H1 (cell line): ENCODE data around the gene GAPT. TPM values are rescaled to one million over a fixed set of nuclear protein-coding genes. Genes with fewer than 3 reads are reported as not detected.

Experiments used
- CTCF ChIA-PET: fragments of 300-600 bp; sonication (Branson Sonifier 250); formaldehyde crosslinking; loops from one replicate; lab custom pipeline; 2021; ENCODE audit not compliant: partially characterized antibody; lab: Charles Lee
- POLR2A ChIA-PET: fragments of 300-600 bp; sonication (Branson Sonifier 250); formaldehyde crosslinking; loops from one replicate; lab custom pipeline; 2021; ENCODE audit warnings: inconsistent platforms; ENCODE audit not compliant: partially characterized antibody; lab: Charles Lee
- DNase-seq, 2 experiments: peaks; one replicate each; pipeline versions ENCODE4 v3.0.0 to v3.0.0-alpha.2; 2010 to 2022; ENCODE audit warnings: low spot score in 2 of 2, low read depth in 1 of 2, mixed read lengths in 1 of 2
- FAIRE-seq: peaks from 2 replicates; lab custom pipeline; 2011; peaks lifted over from hg19 to GRCh38; lab: Jason Lieb, UNC
- H2AFZ ChIP-seq: 2 replicates; pipeline ENCODE4 v1.8.1; 2012; ENCODE audit warnings: low read length, inconsistent platforms
- H2AK5ac ChIP-seq: 2 replicates; pipeline ENCODE4 v1.6.1; 2013; ENCODE audit warnings: low read depth, low read length
- H2BK120ac ChIP-seq: replicated peaks from 2 replicates; pipeline ENCODE3; 2013; ENCODE audit warnings: low read depth, low read length, inconsistent platforms
- H2BK12ac ChIP-seq: 2 replicates; pipeline ENCODE4 v1.6.1; 2013; ENCODE audit warnings: low read depth, low read length
- H2BK15ac ChIP-seq: 2 replicates; pipeline ENCODE4 v1.6.1; 2013; ENCODE audit warnings: low read length
- H2BK20ac ChIP-seq: 2 replicates; pipeline ENCODE4 v1.6.1; 2013; ENCODE audit warnings: low read length
- H2BK5ac ChIP-seq: 2 replicates; pipeline ENCODE4 v1.6.1; 2013; ENCODE audit warnings: low read depth, low read length
- H3K14ac ChIP-seq: 2 replicates; pipeline ENCODE4 v1.6.1; 2013; ENCODE audit warnings: inconsistent platforms; ENCODE audit not compliant: insufficient read length
- H3K18ac ChIP-seq: 2 replicates; pipeline ENCODE4 v1.6.1; 2013; ENCODE audit warnings: low read length; ENCODE audit errors: extremely low read depth
- H3K23ac ChIP-seq: 2 replicates; pipeline ENCODE4 v1.6.1; 2013; ENCODE audit warnings: inconsistent platforms; ENCODE audit not compliant: insufficient read length
- H3K23me2 ChIP-seq: 2 replicates; pipeline ENCODE4 v1.6.1; 2013; ENCODE audit warnings: low read depth, low read length
- H3K27ac ChIP-seq: 2 replicates; pipeline ENCODE4 v1.6.1; 2011; ENCODE audit warnings: low read depth, low read length, inconsistent platforms
- H3K27me3 ChIP-seq, 4 experiments: replicated peaks in 1 of 4; 1 replicate in 1 of 4; 2 replicates in 3 of 4; pipeline versions ENCODE4 v1.6.1 to v1.8.1; 2011 to 2013; ENCODE audit warnings: low read length in 3 of 4, mild to moderate bottlenecking in 3 of 4, inconsistent platforms in 2 of 4, mixed read lengths in 2 of 4, moderate library complexity in 1 of 4; ENCODE audit not compliant: control insufficient read depth in 3 of 4, insufficient read depth in 3 of 4; ENCODE audit errors: extremely low read depth in 1 of 4
- H3K36me3 ChIP-seq, 4 experiments: 2 replicates each; pipeline versions ENCODE4 v1.6.1 to v1.8.1; 2011 to 2013; ENCODE audit warnings: mild to moderate bottlenecking in 4 of 4, low read length in 3 of 4, moderate library complexity in 2 of 4, control low read depth in 1 of 4, inconsistent platforms in 1 of 4; ENCODE audit not compliant: insufficient read depth in 4 of 4, control insufficient read depth in 2 of 4
- H3K4ac ChIP-seq: replicated peaks from 2 replicates; pipeline ENCODE3; 2013; ENCODE audit warnings: low read length, low read depth, mixed read lengths, inconsistent platforms; ENCODE audit not compliant: insufficient read length
- H3K4me1 ChIP-seq, 4 experiments: replicated peaks in 1 of 4; 1 replicate in 1 of 4; 2 replicates in 3 of 4; pipeline versions ENCODE4 v1.6.1 to v1.8.1; 2011 to 2013; ENCODE audit warnings: low read length in 3 of 4, inconsistent platforms in 2 of 4, mixed read lengths in 1 of 4; ENCODE audit not compliant: insufficient read depth in 4 of 4, control insufficient read depth in 3 of 4
- H3K4me2 ChIP-seq, 2 experiments: 2 replicates each; pipeline versions ENCODE4 v1.6.1 to v1.8.1; 2011 to 2013; ENCODE audit warnings: low read depth in 2 of 2, low read length in 2 of 2, control low read depth in 1 of 2, inconsistent platforms in 1 of 2, mild to moderate bottlenecking in 1 of 2; ENCODE audit not compliant: insufficient read depth in 1 of 2
- H3K4me3 ChIP-seq, 4 experiments: fragments of 200-600, 300-600 bp in 1 of 4; sonication (generic), shearing (Covaris generic), sonication (Bioruptor Twin) in 1 of 4; 2 replicates each; pipeline versions ENCODE4 v1.5.1 to v1.8.1; 2011 to 2016; ENCODE audit warnings: low read length in 4 of 4, low read depth in 3 of 4, control low read depth in 2 of 4, inconsistent platforms in 2 of 4, mild to moderate bottlenecking in 2 of 4, mixed read lengths in 1 of 4, moderate library complexity in 1 of 4; ENCODE audit not compliant: insufficient read depth in 2 of 4; ENCODE audit errors: extremely low read depth in 1 of 4
- H3K56ac ChIP-seq: replicated peaks from 2 replicates; pipeline ENCODE3; 2013; ENCODE audit warnings: low read depth, mild to moderate bottlenecking, mixed read lengths, low read length, inconsistent platforms; ENCODE audit not compliant: insufficient read length
- H3K79me1 ChIP-seq: 2 replicates; pipeline ENCODE4 v1.6.1; 2013; ENCODE audit warnings: low read depth, low read length, control low read depth
- H3K79me2 ChIP-seq, 2 experiments: 2 replicates each; pipeline versions ENCODE4 v1.6.1 to v1.8.1; 2012 to 2013; ENCODE audit warnings: low read length in 2 of 2, mild to moderate bottlenecking in 2 of 2, inconsistent platforms in 1 of 2; ENCODE audit not compliant: insufficient read depth in 2 of 2, control insufficient read depth in 1 of 2
- H3K9ac ChIP-seq, 4 experiments: replicated peaks in 1 of 4; 1 replicate in 1 of 4; 2 replicates in 3 of 4; pipeline versions ENCODE4 v1.6.1 to v1.8.1; 2011 to 2013; ENCODE audit warnings: low read depth in 3 of 4, low read length in 3 of 4, control low read depth in 2 of 4, mild to moderate bottlenecking in 2 of 4, moderate library complexity in 2 of 4, inconsistent platforms in 1 of 4; ENCODE audit errors: extremely low read depth in 1 of 4
- H3K9me3 ChIP-seq, 2 experiments: 2 replicates each; pipeline versions ENCODE4 v1.6.1 to v1.8.1; 2012 to 2013; ENCODE audit warnings: mild to moderate bottlenecking in 2 of 2, moderate library complexity in 2 of 2, control low read depth in 1 of 2, inconsistent platforms in 1 of 2, low read depth in 1 of 2, low read length in 1 of 2, mixed read lengths in 1 of 2; ENCODE audit not compliant: insufficient read depth in 2 of 2
- H4K20me1 ChIP-seq, 2 experiments: replicated peaks in 1 of 2; 2 replicates each; pipeline versions ENCODE3 to v1.8.1; 2011 to 2013; ENCODE audit warnings: inconsistent platforms in 2 of 2, low read length in 2 of 2, mild to moderate bottlenecking in 1 of 2; ENCODE audit not compliant: insufficient read depth in 2 of 2, control insufficient read depth in 1 of 2
- H4K5ac ChIP-seq: 2 replicates; pipeline ENCODE4 v1.6.1; 2013; ENCODE audit warnings: low read length, low read depth, mixed read lengths, inconsistent platforms; ENCODE audit not compliant: insufficient read length
- H4K8ac ChIP-seq: 2 replicates; pipeline ENCODE4 v1.8.0; 2013; ENCODE audit warnings: mild to moderate bottlenecking, moderate library complexity, low read length, inconsistent platforms; ENCODE audit not compliant: insufficient read depth; ENCODE audit errors: extremely low read depth
- H4K91ac ChIP-seq: replicated peaks from 2 replicates; pipeline ENCODE3; 2013; ENCODE audit warnings: low read length, mixed read lengths, inconsistent platforms; ENCODE audit not compliant: insufficient read length
- ATF3 ChIP-seq: IDR thresholded peaks from 2 replicates; pipeline ENCODE4 v1.6.1; 2011; ENCODE audit warnings: low read depth, mild to moderate bottlenecking, low read length; ENCODE audit not compliant: insufficient read depth
- CBX8 ChIP-seq: fragments of 300-800, 300-1000 bp; sonication (generic); IDR thresholded peaks from 2 replicates; pipeline ENCODE4 v1.7.1; 2016; ENCODE audit warnings: low read depth, low read length, borderline replicate concordance
- CREB1 ChIP-seq: IDR thresholded peaks from 2 replicates; pipeline ENCODE4 v1.6.1; 2012; ENCODE audit warnings: inconsistent platforms
- E2F6 ChIP-seq: IDR thresholded peaks from 2 replicates; pipeline ENCODE4 v1.6.1; 2012; ENCODE audit warnings: inconsistent platforms
- HDAC6 ChIP-seq: IDR thresholded peaks from one replicate; pipeline ENCODE4 v1.7.1; 2012; ENCODE audit warnings: low read depth, mild to moderate bottlenecking, inconsistent platforms, low read length, moderate library complexity
- JUND ChIP-seq: IDR thresholded peaks from 2 replicates; pipeline ENCODE4 v1.6.1; 2011; ENCODE audit warnings: mild to moderate bottlenecking, improper control_type of control experiment, low read length
- KDM1A ChIP-seq: fragments of 200-600, 300-600 bp; sonication (generic); IDR thresholded peaks from 2 replicates; pipeline ENCODE4 v1.7.1; 2016; ENCODE audit warnings: mild to moderate bottlenecking, low read length, borderline replicate concordance
- KDM4A ChIP-seq: IDR thresholded peaks from one replicate; pipeline ENCODE4 v1.7.1; 2012; ENCODE audit warnings: low read depth, mild to moderate bottlenecking, moderate library complexity, low read length, inconsistent platforms; ENCODE audit not compliant: severe bottlenecking
- POLR2A ChIP-seq, 2 experiments: IDR thresholded peaks; 1 replicate in 1 of 2; 2 replicates in 1 of 2; pipeline ENCODE4 v1.6.1; 2011; ENCODE audit warnings: low read depth in 2 of 2, low read length in 2 of 2, mild to moderate bottlenecking in 2 of 2; ENCODE audit errors: control extremely low read depth in 1 of 2
- RBBP5 ChIP-seq: IDR thresholded peaks from 2 replicates; pipeline ENCODE4 v1.7.1; 2012; ENCODE audit warnings: low read depth, mild to moderate bottlenecking, inconsistent platforms, low read length, moderate library complexity, borderline replicate concordance
- SP1 ChIP-seq: IDR thresholded peaks from 2 replicates; pipeline ENCODE4 v1.6.1; 2011; ENCODE audit warnings: low read depth, low read length
- SP2 ChIP-seq: IDR thresholded peaks from 2 replicates; pipeline ENCODE4 v1.6.1; 2012; ENCODE audit warnings: mild to moderate bottlenecking, low read length, inconsistent platforms
- TAF1 ChIP-seq: IDR thresholded peaks from 2 replicates; pipeline ENCODE4 v1.6.1; 2011; ENCODE audit warnings: mild to moderate bottlenecking, low read depth, low read length
- TAF7 ChIP-seq: optimal IDR thresholded peaks from 2 replicates; pipeline ENCODE3; 2011; ENCODE audit warnings: low read depth, mild to moderate bottlenecking, inconsistent platforms, low read length, moderate library complexity, borderline replicate concordance
- WGBS, 2 experiments: shearing (Covaris generic) in 1 of 2; methylation state at CpG; one replicate each; pipeline versions ENCODE4 v1.1.6 to v1.1.7; 2013 to 2015; ENCODE audit warnings: low lambda C conversion rate in 2 of 2, mixed read lengths in 2 of 2, inconsistent platforms in 1 of 2, low coverage in 1 of 2, missing lambda C conversion rate in 1 of 2; ENCODE audit not compliant: insufficient replicate concordance in 2 of 2, insufficient coverage in 1 of 2, insufficient read length in 1 of 2; ENCODE audit errors: extremely low coverage in 1 of 2, missing lambda C conversion rate in 1 of 2; 5-methylcytosine and 5-hydroxymethylcytosine counted together
- polyA plus RNA-seq, 7 experiments: library from polyadenylated mRNA; depleted of rRNA in 3 of 7; stranded (reverse) in 5 of 7; unstranded in 2 of 7; fragments of >200 nt in 5 of 7; fragments of 200-250 nt in 2 of 7; gene quantifications; 1 replicate in 5 of 7; 2 replicates in 1 of 7; 4 replicates in 1 of 7; pipeline versions ENCODE4 v1.2.1 to v1.2.3, GENCODE V29; 2011 to 2013; ENCODE audit warnings: missing spikeins in 2 of 7, mixed read lengths in 2 of 7
- total RNA-seq: library from RNA; stranded (reverse); fragmentation: NEBNext Ultra II Directional; extraction: Animal tissue kit (Norgen Biotek cat#: 25700); gene quantifications from 2 replicates; pipeline ENCODE4 v1.2.1, GENCODE V29; 2021

Gene GAPT
- total and polyA plus RNA-seq, 2 of the 8 experiments (the other 6 are each of a cell fraction or from before 2014, with no cell fraction given): not detected

DNA sequence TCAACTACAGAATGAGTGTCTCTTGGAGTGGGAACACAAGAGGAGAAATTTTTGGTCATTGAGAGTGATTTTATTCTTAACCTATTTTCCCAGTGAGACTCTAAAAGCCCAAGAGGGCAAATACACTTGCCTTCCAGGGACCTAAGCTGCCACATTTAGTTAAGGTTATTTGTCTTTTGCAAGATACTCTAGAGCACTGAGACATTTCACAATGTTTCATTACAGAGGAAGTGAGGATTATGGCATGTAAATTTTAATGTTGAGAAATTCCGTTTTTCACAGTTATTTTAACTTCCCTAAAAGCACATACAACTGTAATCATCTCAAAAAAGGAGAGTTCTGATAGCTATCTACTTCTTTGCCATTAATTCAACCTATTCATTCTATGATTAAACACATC is 53.0 kb downstream of the GAPT start:
- no peak for FAIRE-seq
- Histone ChIP-seq H3K4me1 (no peaks in the 10 kb centered on the region), H3K36me3 (no peaks in the 10 kb centered on the region), H2BK20ac (no peak overlapping the region), H4K8ac (no peak overlapping the region), H4K5ac (no peak overlapping the region), H4K91ac (no peak overlapping the region), H3K9me3 (peaks cover 0 to 8% of the 10 kb centered on the region in 2 experiments; a peak in 2 of 4 replicates), H3K4me2 (no peak overlapping the region), H3K23me2 (no peaks in the 10 kb centered on the region; the same call in 1 of the 2 replicates), H3K23ac (no peak overlapping the region), H3K27me3 (no peaks in the 10 kb centered on the region), H2BK5ac (no peak overlapping the region), H3K18ac (no peak overlapping the region), H3K4ac (no peak overlapping the region), H3K9ac (no peak overlapping the region), H3K56ac (no peak overlapping the region), H3K79me1 (no peaks in the 10 kb centered on the region), H3K4me3 (no peak overlapping the region), H2BK12ac (no peak overlapping the region), H2AK5ac (no peak overlapping the region), H3K79me2 (no peaks in the 10 kb centered on the region), H2AFZ (no peak overlapping the region), H3K27ac (no peak overlapping the region), H4K20me1 (no peaks in the 10 kb centered on the region), H3K14ac (no peak overlapping the region), H2BK120ac (no peak overlapping the region), H2BK15ac (no peak overlapping the region)
- ChIA-PET CTCF (interaction anchor here (0.8 kb wide), 1 partner anchor 26 kb away, joined by 3 read pairs; no protein-coding TSS in a partner anchor), POLR2A (no interaction called here)
- WGBS, 2 experiments: 67% methylated on average over 1 of the region's 1 CpG; no CpG with 5 or more reads in 1 of the 2 experiments
- no peak for DNase-seq
- TF ChIP-seq E2F6 (no peak), RBBP5 (no peak), TAF7 (no peak), CREB1 (no peak), SP2 (no peak), ATF3 (no peak), KDM4A (no peak), JUND (no peak), SP1 (no peak), POLR2A (IDR thresholded peaks at IDR 0.05; ENCODE audit: control extremely low read depth in 1 of 2, low read depth in 2 of 2, low read length in 2 of 2) (no peak), KDM1A (no peak), CBX8 (no peak), HDAC6 (no peak), TAF1 (no peak)
